Left ventricle myocardium inferior (tissue), 1 donor: Measurements from ENCODE around the gene SMPD1. TPM values are rescaled to one million over a fixed set of nuclear protein-coding genes. Genes with fewer than 3 reads are reported as not detected.

Experiments
- DNase-seq: peaks from one replicate; pipeline ENCODE4 v3.0.0-alpha.2; 2020
- H3K27ac ChIP-seq: fragments of 200-600 bp; replicated peaks from 2 replicates; pipeline ENCODE4 v1.8.0; 2021
- H3K27me3 ChIP-seq: fragments of 200-600 bp; 2 replicates; pipeline ENCODE4 v1.8.0; 2021; ENCODE audit warnings: low read depth
- H3K36me3 ChIP-seq: fragments of 200-600 bp; 2 replicates; pipeline ENCODE4 v1.8.0; 2021
- H3K4me1 ChIP-seq: fragments of 200-600 bp; 2 replicates; pipeline ENCODE4 v1.8.0; 2021
- H3K4me3 ChIP-seq: fragments of 200-600 bp; 2 replicates; pipeline ENCODE4 v1.8.0; 2021; ENCODE audit warnings: mild to moderate bottlenecking, moderate library complexity
- H3K9me3 ChIP-seq: fragments of 200-600 bp; replicated peaks from 2 replicates; pipeline ENCODE4 v1.8.0; 2021
- CTCF ChIP-seq: fragments of 200-600 bp; IDR thresholded peaks from 2 replicates; pipeline ENCODE4 v1.8.0; 2021; ENCODE audit warnings: antibody characterized with exemption, mild to moderate bottlenecking, borderline replicate concordance
- intact Hi-C: fragments of 100-400 bp; cut with micrococcal nuclease; formaldehyde crosslinking; loops from one replicate; pipeline ENCODE4 v1.11.0; 2022
- long read RNA-seq: library from polyadenylated mRNA; unstranded; transcript quantifications from one replicate; pipeline ENCODE4 v2.0.0, GENCODE V29; 2021
- total RNA-seq: library from RNA; stranded (reverse); fragmentation: NEBNext Ultra II Directional; extraction: Animal tissue kit (Norgen Biotek cat#: 25700); gene quantifications from one replicate; pipeline ENCODE4 v1.2.1, GENCODE V29; 2021
- donor health status: DM: no; HTN: yes; CAD: no; lungs with severe emphysema.

Gene SMPD1
- total RNA-seq, result 49.7 TPM
- long read RNA-seq, transcript SMPD1-201 (6 exons, 2,452 nt), result major isoform, 15 of 55 reads
- long read RNA-seq, partial matches to known transcripts, result 24 of 55 reads
- long read RNA-seq, other reads (novel, unspliced or antisense), result 13 of 55 reads

DNA sequence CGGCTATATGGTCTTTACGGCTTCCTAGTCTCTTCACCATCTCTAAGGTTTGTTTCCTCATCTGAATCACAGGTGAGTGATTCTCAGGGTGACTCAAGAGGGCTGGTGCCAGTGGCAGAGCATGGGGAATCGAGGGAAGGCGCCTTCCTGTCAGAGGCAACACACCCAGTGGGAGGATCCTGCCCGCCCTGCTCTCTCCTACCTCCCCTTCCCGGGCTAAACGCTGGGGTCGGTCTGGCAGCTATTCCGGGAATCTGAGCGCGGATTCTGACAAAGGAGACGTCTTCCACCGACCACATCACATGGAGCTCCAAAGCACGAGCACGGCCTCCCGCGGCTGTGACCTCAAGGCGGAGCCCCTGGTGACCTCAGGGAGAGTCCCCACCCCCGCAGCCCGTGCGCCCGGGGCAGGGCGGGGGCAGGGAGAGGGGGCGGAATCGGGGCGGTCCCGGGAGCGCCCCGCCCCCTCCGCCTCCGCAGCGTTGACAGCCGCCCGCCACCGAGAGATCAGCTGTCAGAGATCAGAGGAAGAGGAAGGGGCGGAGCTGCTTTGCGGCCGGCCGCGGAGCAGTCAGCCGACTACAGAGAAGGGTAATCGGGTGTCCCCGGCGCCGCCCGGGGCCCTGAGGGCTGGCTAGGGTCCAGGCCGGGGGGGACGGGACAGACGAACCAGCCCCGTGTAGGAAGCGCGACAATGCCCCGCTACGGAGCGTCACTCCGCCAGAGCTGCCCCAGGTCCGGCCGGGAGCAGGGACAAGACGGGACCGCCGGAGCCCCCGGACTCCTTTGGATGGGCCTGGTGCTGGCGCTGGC is at the start of gene SMPD1:
TSS of gene SMPD1 (plus strand) at position 570 of the 813 bp plus-strand sequence. CDS start at position 695, 125 bp downstream.
- no peaks in the 10 kb centered on the region for H3K9me3 ChIP-seq
- H3K4me3 ChIP-seq, result peak within 1 kb of the TSS; percentile 93
- no peaks in the 10 kb centered on the region for H3K27me3 ChIP-seq
- peaks cover 28% of the 10 kb centered on the region for H3K4me1 ChIP-seq
- peak within 1 kb of the TSS; percentile 94 for H3K27ac ChIP-seq
- peak; percentile 95 for DNase-seq
- peaks cover 21% of the 10 kb centered on the region for H3K36me3 ChIP-seq
- TF ChIP-seq CTCF, result no peak
- intact Hi-C loops, result no loop called here

- no peaks in the 10 kb centered on the region for H3K9me3 ChIP-seq
- no peak for TF ChIP-seq CTCF
- H3K4me1 ChIP-seq, result no peaks in the 10 kb centered on the region
- H3K36me3 ChIP-seq, result no peaks in the 10 kb centered on the region
- H3K4me3 ChIP-seq, result no peak overlapping the region
- no peaks in the 10 kb centered on the region for H3K27me3 ChIP-seq
- DNase-seq, result no peak
- intact Hi-C loops, result no loop called here
- H3K27ac ChIP-seq, result no peak overlapping the region
These were observed 44.9 kb upstream of the SMPD1 start for GRCh38 chr11:6345366-6345765.

GRCh38 chr11:6350043-6350442 is 40.2 kb upstream of the SMPD1 start:
- Histone ChIP-seq H3K36me3 (no peaks in the 10 kb centered on the region), H3K4me1 (peaks cover 9% of the 10 kb centered on the region), H3K9me3 (no peaks in the 10 kb centered on the region), H3K4me3 (no peak overlapping the region), H3K27me3 (no peaks in the 10 kb centered on the region), H3K27ac (no peak overlapping the region)
- intact Hi-C loops, result loop anchor here (5.0 to 10.0 kb wide), 2 partner anchors 95 to 328 kb away; partner anchors contain the start of gene CCKBR
- no peak for DNase-seq
- TF ChIP-seq CTCF, result no peak

DNA sequence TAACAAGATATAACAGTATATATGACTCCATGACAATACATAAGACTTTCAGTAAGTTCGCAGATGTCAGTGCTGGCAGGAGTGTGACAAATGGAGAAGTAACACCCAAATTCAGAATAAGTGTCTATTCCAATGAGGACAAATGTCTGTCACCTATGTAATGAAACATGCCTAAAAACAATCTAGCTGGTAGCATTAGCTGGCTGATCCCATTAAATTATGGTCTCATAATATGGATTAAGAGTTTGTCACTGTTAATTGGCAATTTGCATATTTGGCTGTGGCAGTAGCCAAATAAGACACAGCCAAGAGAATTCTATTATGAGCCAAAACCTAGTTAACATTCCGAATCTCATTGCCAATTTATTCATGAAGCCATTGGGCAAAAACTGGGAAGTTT is 39.8 kb upstream of the SMPD1 start:
- no peak for DNase-seq
- H3K4me3 ChIP-seq, result no peak overlapping the region
- no peaks in the 10 kb centered on the region for H3K27me3 ChIP-seq
- intact Hi-C loops, result loop anchor here (5.0 to 10.0 kb wide), 2 partner anchors 96 to 328 kb away; partner anchors contain the start of gene CCKBR
- no peak overlapping the region for H3K27ac ChIP-seq
- no peak for TF ChIP-seq CTCF
- no peaks in the 10 kb centered on the region for H3K36me3 ChIP-seq
- H3K4me1 ChIP-seq, result peaks cover 9% of the 10 kb centered on the region
- H3K9me3 ChIP-seq, result no peaks in the 10 kb centered on the region

DNA sequence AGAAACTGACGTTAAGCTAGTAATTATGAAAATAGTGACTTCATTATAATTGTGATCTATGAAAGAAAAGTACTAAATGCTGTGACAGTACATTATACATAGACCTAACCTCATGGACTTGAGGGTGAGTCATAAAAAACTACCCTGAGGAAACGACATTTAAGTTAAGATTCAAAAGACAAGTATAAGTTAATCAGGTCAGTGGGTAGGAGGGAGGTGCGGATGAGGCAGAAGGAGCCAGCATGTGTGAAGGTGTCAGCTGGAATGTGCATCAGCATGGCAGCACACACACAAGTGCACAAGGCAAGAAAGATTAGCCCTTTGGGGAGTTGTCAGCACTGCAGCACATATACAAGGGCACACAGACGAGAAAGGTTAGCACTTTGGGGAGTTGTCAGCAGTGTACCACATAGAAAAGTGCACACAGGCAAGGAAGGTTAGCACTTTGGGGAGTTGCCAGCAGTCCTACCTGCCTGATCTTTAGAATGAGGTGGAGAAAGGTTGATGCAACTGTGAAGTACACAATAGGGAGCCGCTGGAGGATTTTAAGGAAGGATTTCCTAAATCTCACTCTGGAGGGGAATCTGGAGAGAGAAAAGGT is 38.4 kb upstream of the SMPD1 start:
- no peaks in the 10 kb centered on the region for H3K36me3 ChIP-seq
- H3K4me3 ChIP-seq, result no peak overlapping the region
- H3K27me3 ChIP-seq, result no peaks in the 10 kb centered on the region
- intact Hi-C loops, result loop anchor here (5.0 to 10.0 kb wide), 2 partner anchors 97 to 330 kb away; partner anchors contain the start of gene CCKBR
- no peak for DNase-seq
- TF ChIP-seq CTCF, result no peak
- no peaks in the 10 kb centered on the region for H3K9me3 ChIP-seq
- no peak overlapping the region for H3K27ac ChIP-seq
- H3K4me1 ChIP-seq, result peaks cover 14% of the 10 kb centered on the region
